ENCODE results near the gene C5orf63.
"Not testable (repeated sequence)": the region's sequence is repeated elsewhere in the genome, so short reads cannot be mapped to it uniquely, and the experiment has no call there.

The C5orf63 gene

GRCh38 chr5:127055880-127056653 is 17.2 kb downstream of the C5orf63 start:
- H3K9ac ChIP-seq (ENCODE audit: low read length in 2 of 2): no peak overlapping the region
- H3K4me1 ChIP-seq (ENCODE audit: control insufficient read depth, insufficient read depth, low read length): no peaks in the 10 kb centered on the region
- peaks cover 0 to 2% of the 10 kb centered on the region in 2 donors for H3K36me3 ChIP-seq (ENCODE audit: control insufficient read depth in 2 of 2, insufficient read depth in 2 of 2, low read length in 2 of 2)
- no peak overlapping the region for H3K4me3 ChIP-seq (ENCODE audit: low read length in 2 of 2)
- no peaks in the 10 kb centered on the region for H3K9me3 ChIP-seq (ENCODE audit: control insufficient read depth in 2 of 2, low read length in 2 of 2)
- no peaks in the 10 kb centered on the region for H3K27me3 ChIP-seq (ENCODE audit: control insufficient read depth in 1 of 2, insufficient read depth in 2 of 2, low read length in 2 of 2)
- no peak overlapping the region for H3K27ac ChIP-seq (ENCODE audit: low read length)

DNA sequence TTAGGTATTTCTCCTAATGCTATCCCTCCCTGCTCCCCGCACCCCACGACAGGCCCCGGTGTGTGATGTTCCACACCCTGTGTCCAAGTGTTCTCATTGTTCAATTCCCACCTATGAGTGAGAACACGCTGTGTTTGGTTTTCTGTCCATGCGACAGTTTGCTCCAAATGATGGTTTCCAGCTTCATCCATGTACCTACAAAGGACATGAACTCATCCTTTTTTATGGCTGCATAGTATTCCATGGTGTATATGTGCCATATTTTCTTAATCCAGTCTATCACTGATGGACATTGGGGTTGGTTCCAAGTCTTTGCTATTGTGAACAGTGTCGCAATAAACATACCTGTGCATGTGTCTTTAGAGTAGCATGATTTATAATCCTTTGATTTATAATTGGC is 19.8 kb downstream of the C5orf63 start:
- H3K4me1 ChIP-seq (ENCODE audit: control insufficient read depth, insufficient read depth, low read length); H3K4me3 ChIP-seq (ENCODE audit: low read length in 2 of 2); H3K36me3 ChIP-seq (ENCODE audit: control insufficient read depth in 2 of 2, insufficient read depth in 2 of 2, low read length in 2 of 2); H3K27ac ChIP-seq (ENCODE audit: low read length); H3K27me3 ChIP-seq (ENCODE audit: control insufficient read depth in 1 of 2, insufficient read depth in 2 of 2, low read length in 2 of 2); H3K9me3 ChIP-seq (ENCODE audit: control insufficient read depth in 2 of 2, low read length in 2 of 2); H3K9ac ChIP-seq (ENCODE audit: low read length in 2 of 2): not testable (repeated sequence)

DNA sequence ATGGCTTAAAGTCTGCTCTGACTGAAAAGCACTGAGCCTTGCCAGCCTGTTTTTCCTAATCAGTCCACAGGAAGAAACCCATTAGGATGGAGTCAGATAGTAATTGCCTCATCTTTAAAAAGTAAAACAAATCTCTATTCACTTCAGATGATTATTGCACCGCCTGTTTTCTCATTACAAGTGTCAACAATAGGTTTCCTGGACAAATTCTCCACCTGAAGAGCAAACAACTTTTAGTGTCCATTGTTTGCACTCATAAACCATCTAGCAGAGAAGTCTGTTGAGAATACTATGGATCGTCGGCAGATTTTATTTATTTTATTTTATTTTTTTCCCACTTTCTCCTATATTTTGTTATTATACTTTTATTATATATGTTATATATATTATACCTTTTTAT is 20.3 kb downstream of the C5orf63 start:
- H3K4me3 ChIP-seq (ENCODE audit: low read length in 2 of 2): no peak overlapping the region
- H3K36me3 ChIP-seq (ENCODE audit: control insufficient read depth in 2 of 2, insufficient read depth in 2 of 2, low read length in 2 of 2): peaks cover 2% of the 10 kb centered on the region in 2 donors
- no peaks in the 10 kb centered on the region for H3K4me1 ChIP-seq (ENCODE audit: control insufficient read depth, insufficient read depth, low read length)
- no peak overlapping the region for H3K27ac ChIP-seq (ENCODE audit: low read length)
- no peak overlapping the region for H3K9ac ChIP-seq (ENCODE audit: low read length in 2 of 2)
- no peaks in the 10 kb centered on the region for H3K9me3 ChIP-seq (ENCODE audit: control insufficient read depth in 2 of 2, low read length in 2 of 2)
- no peaks in the 10 kb centered on the region for H3K27me3 ChIP-seq (ENCODE audit: control insufficient read depth in 1 of 2, insufficient read depth in 2 of 2, low read length in 2 of 2)

DNA sequence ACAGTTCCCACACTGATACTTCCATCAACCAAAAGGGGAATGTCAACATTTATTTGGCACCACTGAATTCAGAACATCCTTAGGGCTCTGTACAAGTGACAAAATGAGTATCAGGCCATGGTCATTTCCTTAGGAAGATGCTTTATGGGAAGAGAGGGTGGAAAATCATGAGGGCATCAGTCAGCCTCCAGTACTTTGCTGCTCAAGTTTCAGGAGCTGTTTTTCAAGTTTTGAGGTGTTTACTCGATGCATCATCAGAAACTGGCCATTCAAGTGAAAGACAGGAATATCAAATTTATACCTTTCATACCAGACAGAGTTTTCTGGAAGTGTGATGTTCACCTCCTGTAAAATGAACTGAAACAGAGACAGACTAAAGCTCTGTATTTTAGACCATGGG is 21.7 kb downstream of the C5orf63 start:
- H3K36me3 ChIP-seq (ENCODE audit: control insufficient read depth in 2 of 2, insufficient read depth in 2 of 2, low read length in 2 of 2): peaks cover 0 to 2% of the 10 kb centered on the region in 2 donors
- no peak overlapping the region for H3K27ac ChIP-seq (ENCODE audit: low read length)
- H3K9ac ChIP-seq (ENCODE audit: low read length in 2 of 2): no peak overlapping the region
- no peaks in the 10 kb centered on the region for H3K9me3 ChIP-seq (ENCODE audit: control insufficient read depth in 2 of 2, low read length in 2 of 2)
- H3K4me1 ChIP-seq (ENCODE audit: control insufficient read depth, insufficient read depth, low read length): no peaks in the 10 kb centered on the region
- H3K27me3 ChIP-seq (ENCODE audit: control insufficient read depth in 1 of 2, insufficient read depth in 2 of 2, low read length in 2 of 2): no peaks in the 10 kb centered on the region
- no peak overlapping the region for H3K4me3 ChIP-seq (ENCODE audit: low read length in 2 of 2)

GRCh38 chr5:127046343-127047072 is 26.8 kb downstream of the C5orf63 start:
- no peaks in the 10 kb centered on the region for H3K27me3 ChIP-seq (ENCODE audit: control insufficient read depth in 1 of 2, insufficient read depth in 2 of 2, low read length in 2 of 2)
- no peak overlapping the region for H3K9ac ChIP-seq (ENCODE audit: low read length in 2 of 2)
- peaks cover 0 to 2% of the 10 kb centered on the region in 2 donors for H3K36me3 ChIP-seq (ENCODE audit: control insufficient read depth in 2 of 2, insufficient read depth in 2 of 2, low read length in 2 of 2)
- H3K9me3 ChIP-seq (ENCODE audit: control insufficient read depth in 2 of 2, low read length in 2 of 2): no peaks in the 10 kb centered on the region
- no peaks in the 10 kb centered on the region for H3K4me1 ChIP-seq (ENCODE audit: control insufficient read depth, insufficient read depth, low read length)
- no peak overlapping the region for H3K4me3 ChIP-seq (ENCODE audit: low read length in 2 of 2)
- no peak overlapping the region for H3K27ac ChIP-seq (ENCODE audit: low read length)

DNA sequence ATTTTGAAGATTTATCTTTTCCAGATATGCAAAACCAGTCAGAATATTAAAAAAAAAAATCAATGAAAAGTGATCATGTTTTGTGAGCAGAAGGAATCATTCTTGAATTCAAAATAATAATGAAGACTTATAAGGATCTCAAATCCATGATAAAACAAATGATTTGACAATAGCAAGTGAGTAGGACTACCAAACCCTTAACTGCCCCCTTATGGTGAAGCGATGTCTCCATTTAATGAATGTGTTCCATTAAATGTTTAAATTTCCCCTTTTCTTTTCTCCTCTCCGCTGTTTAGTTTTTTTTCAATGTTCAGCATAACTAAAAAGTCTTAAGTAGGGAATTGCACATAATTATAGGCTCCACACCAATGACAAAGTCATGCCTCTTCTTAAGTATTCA is 30.7 kb downstream of the C5orf63 start:
- Histone ChIP-seq H3K4me3 (ENCODE audit: low read length in 2 of 2) (no peak overlapping the region), H3K9ac (ENCODE audit: low read length in 2 of 2) (no peak overlapping the region), H3K36me3 (ENCODE audit: control insufficient read depth in 2 of 2, insufficient read depth in 2 of 2, low read length in 2 of 2) (no peaks in the 10 kb centered on the region), H3K9me3 (ENCODE audit: control insufficient read depth in 2 of 2, low read length in 2 of 2) (no peaks in the 10 kb centered on the region), H3K4me1 (ENCODE audit: control insufficient read depth, insufficient read depth, low read length) (no peaks in the 10 kb centered on the region), H3K27ac (ENCODE audit: low read length) (no peak overlapping the region), H3K27me3 (ENCODE audit: control insufficient read depth in 1 of 2, insufficient read depth in 2 of 2, low read length in 2 of 2) (no peaks in the 10 kb centered on the region)

- no peak overlapping the region for H3K27ac ChIP-seq (ENCODE audit: low read length)
Measured at GRCh38 chr5:127041571-127041970, 31.7 kb downstream of the C5orf63 start.

GRCh38 chr5:127040796-127041520 is 32.3 kb downstream of the C5orf63 start:
- H3K27ac ChIP-seq (ENCODE audit: low read length): no peak overlapping the region
- H3K9ac ChIP-seq (ENCODE audit: low read length in 2 of 2): no peak overlapping the region

More at GRCh38 chr5:127041571-127041970, 31.7 kb downstream of the C5orf63 start:
- no peak overlapping the region for H3K4me3 ChIP-seq (ENCODE audit: low read length in 2 of 2)
- no peaks in the 10 kb centered on the region for H3K27me3 ChIP-seq (ENCODE audit: control insufficient read depth in 1 of 2, insufficient read depth in 2 of 2, low read length in 2 of 2)
- H3K9me3 ChIP-seq (ENCODE audit: control insufficient read depth in 2 of 2, low read length in 2 of 2): no peaks in the 10 kb centered on the region
- H3K9ac ChIP-seq (ENCODE audit: low read length in 2 of 2): no peak overlapping the region
- no peaks in the 10 kb centered on the region for H3K36me3 ChIP-seq (ENCODE audit: control insufficient read depth in 2 of 2, insufficient read depth in 2 of 2, low read length in 2 of 2)
- no peaks in the 10 kb centered on the region for H3K4me1 ChIP-seq (ENCODE audit: control insufficient read depth, insufficient read depth, low read length)

DNA sequence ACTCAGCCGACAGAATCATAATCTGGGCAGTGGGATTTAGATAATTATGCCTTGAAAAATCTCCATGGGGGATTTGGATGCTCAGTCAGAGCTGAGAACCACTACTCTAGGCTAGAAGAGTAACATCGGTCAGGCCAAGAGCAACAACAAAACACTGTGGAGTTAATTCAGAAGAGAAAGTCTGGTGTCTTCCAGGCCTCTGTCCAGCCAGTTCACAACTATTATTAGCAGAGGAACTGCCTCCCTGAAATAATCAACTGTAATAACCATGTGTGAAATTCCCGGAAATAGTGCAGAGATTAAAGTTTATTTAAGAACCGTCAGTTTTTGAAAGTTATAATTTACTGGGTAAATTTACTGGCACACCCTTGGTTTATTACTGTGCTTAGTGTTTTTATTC is 34.8 kb downstream of the C5orf63 start:
- Histone ChIP-seq H3K9ac (ENCODE audit: low read length in 2 of 2) (no peak overlapping the region), H3K4me1 (ENCODE audit: control insufficient read depth, insufficient read depth, low read length) (no peaks in the 10 kb centered on the region), H3K4me3 (ENCODE audit: low read length in 2 of 2) (no peak overlapping the region), H3K36me3 (ENCODE audit: control insufficient read depth in 2 of 2, insufficient read depth in 2 of 2, low read length in 2 of 2) (no peaks in the 10 kb centered on the region), H3K27ac (ENCODE audit: low read length) (no peak overlapping the region), H3K27me3 (ENCODE audit: control insufficient read depth in 1 of 2, insufficient read depth in 2 of 2, low read length in 2 of 2) (peaks cover 0 to 3% of the 10 kb centered on the region in 2 donors), H3K9me3 (ENCODE audit: control insufficient read depth in 2 of 2, low read length in 2 of 2) (no peaks in the 10 kb centered on the region)

More at GRCh38 chr5:127040796-127041520, 32.3 kb downstream of the C5orf63 start:
- Histone ChIP-seq H3K9me3 (ENCODE audit: control insufficient read depth in 2 of 2, low read length in 2 of 2) (no peaks in the 10 kb centered on the region), H3K4me3 (ENCODE audit: low read length in 2 of 2) (no peak overlapping the region), H3K4me1 (ENCODE audit: control insufficient read depth, insufficient read depth, low read length) (no peaks in the 10 kb centered on the region), H3K27me3 (ENCODE audit: control insufficient read depth in 1 of 2, insufficient read depth in 2 of 2, low read length in 2 of 2) (no peaks in the 10 kb centered on the region), H3K36me3 (ENCODE audit: control insufficient read depth in 2 of 2, insufficient read depth in 2 of 2, low read length in 2 of 2) (no peaks in the 10 kb centered on the region)

GRCh38 chr5:127031863-127032232 is 41.5 kb downstream of the C5orf63 start:
- Histone ChIP-seq H3K36me3 (ENCODE audit: control insufficient read depth in 2 of 2, insufficient read depth in 2 of 2, low read length in 2 of 2) (no peaks in the 10 kb centered on the region), H3K9ac (ENCODE audit: low read length in 2 of 2) (no peak overlapping the region), H3K4me3 (ENCODE audit: low read length in 2 of 2) (peak overlapping the region in 1 of 2 donors; percentile 87), H3K27me3 (ENCODE audit: control insufficient read depth in 1 of 2, insufficient read depth in 2 of 2, low read length in 2 of 2) (peaks cover 3 to 9% of the 10 kb centered on the region in 2 donors), H3K4me1 (ENCODE audit: control insufficient read depth, insufficient read depth, low read length) (peaks cover 4% of the 10 kb centered on the region), H3K9me3 (ENCODE audit: control insufficient read depth in 2 of 2, low read length in 2 of 2) (no peaks in the 10 kb centered on the region), H3K27ac (ENCODE audit: low read length) (no peak overlapping the region)

Measured in stomach smooth muscle (tissue), 2 donors.